HG03135 (cell line): ENCODE results near the gene CCDC177.
"Not testable (repeated sequence)": the region's sequence is repeated elsewhere in the genome, so short reads cannot be mapped to it uniquely, and the experiment has no call there.

Experiments used
- ATAC-seq: cut with Tn5 transposase; IDR thresholded peaks from one replicate; pipeline ENCODE4 v1.9.1; 2021; ENCODE audit warnings: mild to moderate bottlenecking, moderate library complexity; ENCODE audit not compliant: unreplicated experiment

The CCDC177 gene

GRCh38 chr14:69600304-69600891 lies 25.7 kb upstream of the CCDC177 start:
- ATAC-seq = no peak

DNA sequence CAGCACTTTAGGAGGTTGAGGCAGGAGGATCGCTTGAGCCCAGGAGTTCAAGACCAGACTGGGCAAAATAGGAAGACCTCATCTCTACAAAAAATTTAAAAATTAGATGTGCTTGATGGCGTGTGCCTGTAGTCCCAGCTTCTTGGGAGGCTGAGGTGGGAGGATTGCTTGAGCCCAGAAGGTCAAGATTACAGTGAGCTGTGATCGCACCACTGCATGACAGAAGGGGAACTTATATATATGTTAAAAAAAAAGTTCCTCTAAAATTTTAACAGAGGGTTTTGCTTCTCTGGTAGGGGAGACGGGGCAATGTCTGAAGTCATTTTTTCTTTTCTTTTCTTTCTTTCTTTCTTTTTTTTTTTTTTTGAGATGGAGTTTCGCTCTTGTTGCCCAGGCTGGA lies 24.8 kb upstream of the CCDC177 start:
- not testable (repeated sequence) for ATAC-seq

DNA sequence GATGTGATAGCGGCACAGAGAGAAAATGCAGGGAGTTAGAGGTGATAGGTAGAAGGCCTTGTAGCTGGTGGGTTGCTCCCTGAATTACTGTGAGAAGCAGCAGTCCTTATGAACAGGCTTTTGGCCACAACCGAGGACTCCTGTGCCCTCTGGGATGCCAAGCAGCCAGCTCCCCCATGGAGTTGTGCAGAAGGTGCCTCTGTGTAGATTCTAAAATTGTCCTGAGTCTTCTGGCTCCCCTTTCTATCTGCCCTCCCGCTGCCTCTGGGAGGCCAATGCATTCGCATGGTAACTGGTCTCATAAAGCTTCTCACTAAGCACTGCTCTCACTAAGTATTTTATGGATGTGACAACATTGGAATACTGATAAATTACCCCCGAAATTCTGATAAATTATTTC lies 20.7 kb upstream of the CCDC177 start:
- ATAC-seq = no peak

DNA sequence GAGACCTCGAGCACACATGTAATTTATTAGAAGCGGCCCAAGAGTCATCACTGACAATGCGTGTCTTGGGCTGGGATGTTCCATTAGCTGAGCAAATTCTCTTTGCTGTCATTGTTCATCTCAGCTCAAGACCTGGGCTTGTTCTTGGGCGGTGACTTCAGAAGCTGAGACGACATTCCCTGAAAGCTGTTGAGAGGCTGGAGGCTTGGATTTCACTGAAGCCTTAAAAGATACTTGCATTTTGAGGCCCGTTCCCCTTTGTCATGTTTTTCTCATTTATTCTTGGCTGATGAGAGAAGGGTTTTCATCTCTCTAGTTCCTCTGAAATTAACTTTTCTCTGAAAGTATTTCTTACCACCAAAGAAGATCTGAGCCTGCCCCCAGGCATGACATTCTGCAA lies 20.2 kb upstream of the CCDC177 start:
- no peak for ATAC-seq

GRCh38 chr14:69593018-69593677 lies 18.5 kb upstream of the CCDC177 start:
- no peak for ATAC-seq

DNA sequence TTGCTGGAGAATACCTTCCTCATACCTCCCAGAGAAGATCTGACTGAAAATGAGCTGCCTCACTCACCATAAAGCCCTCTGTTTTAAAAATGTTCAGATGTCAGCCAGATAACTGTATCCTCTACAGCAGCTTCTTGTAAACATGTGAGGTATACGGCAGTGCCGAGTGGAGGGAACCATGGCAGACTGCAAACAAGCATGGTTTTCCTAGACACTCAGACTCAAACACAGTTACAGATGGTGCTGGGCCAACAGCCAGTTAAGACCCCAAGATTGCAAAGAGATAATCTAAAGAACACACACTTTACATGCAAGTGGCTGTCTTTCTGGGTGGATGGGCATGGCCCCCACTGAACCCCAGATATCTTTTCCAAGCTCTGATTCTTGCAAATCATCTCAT lies 16.6 kb upstream of the CCDC177 start:
- no peak for ATAC-seq

DNA sequence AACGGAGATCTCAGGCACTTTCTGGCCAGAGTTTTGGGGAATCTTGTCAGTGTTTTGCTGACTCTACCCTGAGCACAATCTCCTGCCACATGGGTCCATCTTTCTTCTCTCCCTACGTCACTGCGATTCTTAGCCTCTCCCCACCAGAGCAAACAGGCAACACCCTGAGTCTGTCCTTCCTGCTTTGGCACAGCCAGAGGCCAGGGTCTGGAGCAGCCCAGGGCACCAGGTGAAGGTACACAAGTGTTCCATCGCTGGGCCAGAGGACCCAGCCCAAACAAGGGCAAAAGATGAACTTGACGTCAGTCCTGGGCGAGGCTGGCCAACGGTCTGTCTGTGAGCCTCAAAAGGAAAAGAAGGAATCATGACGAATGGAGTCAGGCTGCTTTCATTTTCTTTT lies 12.7 kb upstream of the CCDC177 start:
- ATAC-seq = no peak

- no peak for ATAC-seq
Measured at GRCh38 chr14:69586404-69586803, 11.7 kb upstream of the CCDC177 start.

DNA sequence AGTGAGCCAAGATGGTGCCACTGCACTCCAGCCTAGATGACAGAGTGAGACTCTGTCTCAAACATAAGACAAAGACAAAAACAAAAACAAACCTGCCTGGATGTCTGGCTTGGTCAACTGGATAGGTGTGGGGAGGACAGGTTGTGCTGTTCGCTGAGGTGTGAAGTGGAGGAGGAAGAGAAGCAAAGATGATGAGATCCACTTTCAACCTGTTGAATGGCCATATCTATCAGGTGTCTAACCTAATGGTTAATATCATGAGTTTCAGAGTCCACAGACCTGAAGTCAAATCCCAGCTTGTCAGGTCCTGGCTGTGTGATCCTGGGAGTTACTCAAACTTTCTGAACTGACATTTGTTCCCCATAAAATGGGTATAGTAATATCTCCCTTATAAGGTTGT lies 9.7 kb upstream of the CCDC177 start:
- ATAC-seq = no peak

GRCh38 chr14:69582829-69583228 lies 8.2 kb upstream of the CCDC177 start:
- no peak for ATAC-seq

DNA sequence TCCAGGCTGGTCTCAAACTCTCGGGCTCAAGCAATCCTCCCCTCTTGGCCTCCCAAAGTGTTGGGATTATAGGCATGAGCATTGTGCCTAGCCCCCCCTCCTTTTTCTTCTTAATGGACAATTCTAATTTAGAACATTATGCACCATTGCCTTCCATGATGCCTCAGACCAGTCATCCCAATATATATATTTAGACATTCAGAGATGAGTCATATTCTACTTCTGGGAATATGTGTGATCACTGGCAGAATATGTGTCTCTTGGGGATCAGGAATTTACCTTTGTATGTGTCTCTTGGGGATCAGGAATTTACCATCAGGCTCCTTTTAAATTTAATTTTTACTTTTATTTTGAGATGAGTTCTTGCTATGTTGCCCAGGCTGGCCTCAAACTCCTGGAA lies 7.5 kb upstream of the CCDC177 start:
- ATAC-seq = no peak

DNA sequence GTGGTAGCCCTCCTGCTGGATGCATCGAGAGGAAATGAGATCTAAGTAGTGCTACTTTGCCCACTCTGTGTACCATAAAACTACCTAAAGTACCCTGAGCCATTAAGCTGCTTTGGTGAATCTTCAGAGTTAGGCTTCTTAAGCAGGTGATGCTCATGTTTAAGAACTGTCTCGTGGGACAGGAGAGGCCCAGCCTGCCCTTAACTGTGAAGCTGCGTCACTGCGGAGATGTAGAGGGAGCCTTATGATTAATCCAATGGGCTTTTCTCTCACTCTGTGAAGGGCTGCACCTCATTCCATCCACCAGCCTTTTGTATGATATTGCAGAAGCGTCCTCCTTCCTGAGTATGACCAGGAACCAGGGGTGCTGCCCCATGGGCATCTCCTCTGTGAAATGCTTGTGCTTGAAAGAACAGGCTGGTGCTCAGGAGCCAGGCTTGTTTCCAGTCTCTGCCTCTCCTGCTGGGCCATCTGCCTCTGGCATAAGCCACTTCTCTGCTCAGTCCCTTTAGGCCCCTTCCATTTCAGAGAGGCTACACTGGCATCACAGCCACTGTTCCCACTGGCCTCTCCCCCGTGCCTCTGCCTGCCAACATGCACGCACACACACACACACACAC lies 6.8 kb upstream of the CCDC177 start:
- ATAC-seq = no peak

GRCh38 chr14:69580009-69580577 lies 5.4 kb upstream of the CCDC177 start:
- no peak for ATAC-seq

DNA sequence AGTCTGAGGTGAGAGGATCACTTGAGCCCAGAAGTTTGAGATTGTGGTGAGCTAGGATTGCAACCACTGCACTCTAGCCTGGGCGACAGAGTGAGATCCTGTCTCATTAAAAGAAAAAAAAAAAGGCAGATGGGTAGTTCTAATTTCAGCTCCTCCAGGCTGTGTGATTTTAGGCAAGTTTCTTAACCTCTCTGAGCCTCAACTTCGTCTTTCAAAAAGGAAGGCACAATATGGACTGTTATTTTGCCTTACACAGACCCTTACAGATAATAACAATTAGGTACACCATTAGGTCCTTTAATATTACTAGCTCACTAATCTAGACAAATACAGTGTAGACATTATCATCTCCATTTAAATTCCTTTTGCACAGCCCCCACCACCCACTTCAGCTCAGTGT lies 4.8 kb upstream of the CCDC177 start:
- ATAC-seq = no peak

DNA sequence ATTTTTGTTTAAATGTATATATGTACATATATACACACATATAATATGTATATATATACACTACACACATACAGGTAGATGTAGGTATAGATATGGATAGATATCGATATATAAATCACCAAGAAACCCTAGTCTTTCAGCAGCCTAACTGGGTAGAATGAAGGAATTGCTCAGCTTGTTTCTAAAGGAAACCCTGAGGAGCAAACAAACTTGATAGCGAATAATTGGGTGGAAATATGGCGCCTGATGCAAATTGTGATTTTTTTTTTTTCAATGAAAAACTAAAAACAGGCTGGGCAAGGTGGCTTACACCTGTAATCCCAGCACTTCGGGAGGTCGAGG lies 254 bp upstream of the CCDC177 start:
- ATAC-seq = no peak

- ATAC-seq = no peak
Measured at GRCh38 chr14:69573831-69574262, 824 bp downstream of the CCDC177 start.

DNA sequence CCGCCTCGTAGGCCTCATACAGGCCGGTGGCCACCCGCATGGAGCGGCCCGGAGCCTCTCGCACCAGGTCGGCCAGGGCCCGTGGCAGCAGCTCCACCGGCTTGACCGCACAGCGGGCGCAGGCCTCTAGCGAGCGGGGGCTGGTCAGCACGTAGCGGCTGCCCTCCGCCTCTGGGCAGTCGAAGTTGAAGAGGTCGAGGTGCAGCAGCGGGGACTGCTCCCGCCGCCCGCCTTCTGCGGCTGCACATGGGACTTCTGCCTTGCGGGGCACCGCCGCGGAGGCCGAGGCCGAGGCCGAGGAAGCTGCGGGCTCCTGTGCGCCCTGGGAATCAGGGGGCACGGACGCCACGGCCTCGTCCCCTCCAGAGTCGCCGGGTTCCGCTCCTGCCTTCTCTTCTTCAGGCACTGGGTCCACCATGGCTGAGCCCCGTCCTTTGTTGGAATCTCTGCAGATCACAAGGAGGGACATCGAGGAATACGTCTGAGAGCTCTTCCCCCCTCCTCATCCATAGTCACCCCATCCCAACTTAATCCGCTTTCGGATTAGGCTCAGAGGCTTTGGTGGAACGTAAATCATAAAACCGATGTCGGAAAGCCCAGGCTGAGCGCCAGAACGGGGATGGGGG lies 1.4 kb downstream of the CCDC177 start:
- no peak for ATAC-seq

DNA sequence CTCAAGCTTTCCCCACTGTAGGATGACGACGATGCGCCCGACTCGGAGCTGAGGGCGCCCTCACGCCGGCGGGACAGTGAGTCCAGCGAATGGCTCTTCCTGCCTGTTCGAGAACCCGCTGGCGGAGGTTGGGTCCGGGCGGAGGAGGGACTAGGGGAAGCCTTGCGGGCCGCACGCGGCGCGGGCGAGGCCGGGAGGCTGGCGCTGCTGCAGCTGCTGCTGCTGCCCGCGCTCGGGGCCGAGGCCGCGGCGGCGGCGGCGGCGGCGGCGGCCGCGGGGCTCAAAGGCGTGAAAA lies 1.9 kb downstream of the CCDC177 start:
- ATAC-seq = no peak

- ATAC-seq = no peak
Measured at GRCh38 chr14:69572030-69572840, 2.4 kb downstream of the CCDC177 start.

GRCh38 chr14:69571449-69572029 lies 3.1 kb downstream of the CCDC177 start:
- no peak for ATAC-seq

- ATAC-seq = no peak
Measured at GRCh38 chr14:69570836-69571330, 3.8 kb downstream of the CCDC177 start.
